GM18505 (cell line): ENCODE data around the gene HHIPL1.

Experiments used
- ATAC-seq: cut with Tn5 transposase; IDR thresholded peaks from one replicate; pipeline ENCODE4 v1.9.1; 2021; ENCODE audit not compliant: unreplicated experiment
- POLR2A ChIP-seq: IDR thresholded peaks from 4 replicates; pipeline ENCODE4 v1.6.1; 2011; ENCODE audit warnings: borderline replicate concordance; ENCODE audit not compliant: insufficient read depth, insufficient read length; ENCODE audit errors: extremely low read depth

The HHIPL1 gene

DNA sequence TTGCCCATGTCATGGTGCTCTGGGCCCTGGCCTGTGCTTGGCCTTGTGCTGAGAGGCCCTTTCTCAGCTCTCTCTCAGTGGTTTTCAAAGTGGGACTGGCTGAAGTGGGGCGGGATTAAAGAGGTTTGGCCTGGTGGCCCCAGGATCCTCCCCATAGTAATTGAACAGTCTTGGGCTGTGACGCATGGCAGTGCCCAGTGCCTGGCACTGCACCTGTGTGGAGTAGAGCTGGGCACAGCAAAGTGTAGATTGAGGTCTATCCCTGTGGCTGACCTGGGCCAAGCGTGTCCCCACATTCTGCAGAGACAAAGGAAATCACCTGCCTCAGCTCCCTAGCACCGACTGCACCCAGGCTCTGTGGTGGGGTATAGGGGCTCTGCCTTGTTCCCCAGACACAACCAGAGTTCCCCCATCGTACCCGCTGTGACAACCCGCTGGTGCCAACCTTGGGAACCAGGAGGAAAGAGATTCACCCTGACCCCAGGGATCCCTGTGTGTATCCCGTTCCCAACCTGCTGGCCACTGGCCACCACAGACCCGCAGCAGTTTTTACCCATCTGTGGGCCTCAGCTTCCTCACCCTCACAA lies 29.2 kb downstream of the HHIPL1 start:
- ATAC-seq = no peak
- TF ChIP-seq POLR2A = no peak

DNA sequence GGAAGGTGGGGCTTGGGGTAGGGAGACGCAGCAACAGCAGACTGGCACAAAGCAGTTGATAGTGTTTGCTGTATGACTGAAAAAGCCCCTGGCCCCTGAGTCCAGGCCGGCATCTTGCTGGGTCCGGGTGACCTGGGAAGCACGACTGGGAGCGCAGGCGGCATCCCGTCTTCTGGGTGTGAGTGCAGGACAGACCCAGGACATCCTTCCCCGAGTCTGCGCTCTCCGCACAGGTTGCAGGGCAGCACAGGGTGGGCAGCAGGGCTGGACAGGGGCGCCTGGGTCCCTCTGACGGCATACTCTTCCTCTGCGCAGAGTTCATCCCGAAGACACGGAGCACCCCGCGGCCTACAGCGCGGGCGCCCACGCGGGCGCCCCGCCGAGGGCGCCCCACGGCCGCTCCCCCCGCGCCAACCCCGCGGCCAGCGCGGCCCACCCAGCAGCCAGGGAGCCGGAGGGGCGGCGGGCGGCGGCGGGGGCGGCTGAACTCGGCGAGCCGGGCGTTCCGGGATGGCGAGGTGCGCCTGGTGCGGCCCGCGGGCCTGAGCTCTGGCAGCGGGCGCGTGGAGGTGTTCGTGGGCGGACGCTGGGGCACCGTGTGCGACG lies 29.9 kb downstream of the HHIPL1 start:
- TF ChIP-seq POLR2A = no peak
- ATAC-seq = no peak

DNA sequence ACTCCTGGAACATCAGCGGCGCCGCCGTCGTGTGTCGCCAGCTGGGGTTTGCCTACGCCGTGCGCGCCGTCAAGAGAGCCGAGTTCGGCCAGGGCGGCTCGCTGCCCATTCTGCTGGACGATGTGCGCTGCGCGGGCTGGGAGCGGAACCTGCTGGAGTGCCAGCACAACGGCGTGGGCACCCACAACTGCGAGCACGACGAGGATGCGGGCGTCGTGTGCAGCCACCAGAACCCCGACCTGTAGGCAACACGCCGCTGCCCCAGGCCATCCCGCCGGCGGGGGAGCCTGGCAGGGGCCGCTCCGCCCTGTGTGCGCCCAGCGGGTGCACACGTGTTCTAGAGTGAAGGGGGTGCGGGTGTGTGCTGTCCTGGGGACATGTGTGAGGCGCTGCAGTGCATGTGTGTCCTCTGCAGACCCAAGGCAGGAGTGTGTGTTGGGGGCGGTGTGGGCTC lies 30.5 kb downstream of the HHIPL1 start:
- no peak for TF ChIP-seq POLR2A
- no peak for ATAC-seq

DNA sequence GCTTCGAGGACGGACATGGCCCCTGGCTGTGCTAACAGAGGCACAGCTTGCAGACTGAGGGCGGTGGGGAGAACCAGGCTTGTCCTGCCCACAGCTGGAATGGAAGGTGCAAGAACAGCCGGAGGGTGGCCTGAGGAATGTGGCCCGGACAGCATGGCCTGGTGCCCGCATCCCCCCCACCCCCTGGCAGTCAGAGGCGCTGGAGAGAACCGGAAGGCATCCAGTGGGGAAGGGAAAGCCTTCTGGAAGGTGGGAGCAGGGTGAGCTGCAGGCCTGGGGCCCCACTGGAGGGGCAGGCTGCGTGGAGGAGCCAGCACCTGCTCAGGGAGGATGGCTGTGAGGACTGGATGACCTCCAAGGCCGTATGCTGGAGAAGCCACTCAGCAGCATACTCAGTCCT lies 31.0 kb downstream of the HHIPL1 start:
- ATAC-seq = no peak
- TF ChIP-seq POLR2A = no peak

DNA sequence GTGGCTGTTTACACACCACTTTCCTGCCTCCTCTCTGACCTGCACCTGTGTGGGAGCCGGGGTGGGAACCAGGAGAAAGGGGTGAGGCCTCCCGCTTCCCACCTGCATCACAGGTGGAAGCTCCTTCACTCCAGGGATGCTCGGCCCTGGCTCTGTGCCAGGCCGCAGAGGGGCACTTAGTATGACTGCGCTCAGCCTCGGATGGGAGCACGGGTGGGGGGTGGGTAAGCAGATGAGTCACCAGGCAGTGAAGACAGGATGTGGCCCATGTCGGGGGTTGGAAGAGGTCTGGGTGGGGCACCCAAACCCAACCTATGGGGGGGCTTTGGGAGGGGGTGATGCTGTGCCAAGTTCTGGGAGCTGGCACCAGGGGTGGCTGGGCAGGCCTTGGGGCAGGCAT lies 31.7 kb downstream of the HHIPL1 start:
- TF ChIP-seq POLR2A = no peak
- ATAC-seq = no peak

DNA sequence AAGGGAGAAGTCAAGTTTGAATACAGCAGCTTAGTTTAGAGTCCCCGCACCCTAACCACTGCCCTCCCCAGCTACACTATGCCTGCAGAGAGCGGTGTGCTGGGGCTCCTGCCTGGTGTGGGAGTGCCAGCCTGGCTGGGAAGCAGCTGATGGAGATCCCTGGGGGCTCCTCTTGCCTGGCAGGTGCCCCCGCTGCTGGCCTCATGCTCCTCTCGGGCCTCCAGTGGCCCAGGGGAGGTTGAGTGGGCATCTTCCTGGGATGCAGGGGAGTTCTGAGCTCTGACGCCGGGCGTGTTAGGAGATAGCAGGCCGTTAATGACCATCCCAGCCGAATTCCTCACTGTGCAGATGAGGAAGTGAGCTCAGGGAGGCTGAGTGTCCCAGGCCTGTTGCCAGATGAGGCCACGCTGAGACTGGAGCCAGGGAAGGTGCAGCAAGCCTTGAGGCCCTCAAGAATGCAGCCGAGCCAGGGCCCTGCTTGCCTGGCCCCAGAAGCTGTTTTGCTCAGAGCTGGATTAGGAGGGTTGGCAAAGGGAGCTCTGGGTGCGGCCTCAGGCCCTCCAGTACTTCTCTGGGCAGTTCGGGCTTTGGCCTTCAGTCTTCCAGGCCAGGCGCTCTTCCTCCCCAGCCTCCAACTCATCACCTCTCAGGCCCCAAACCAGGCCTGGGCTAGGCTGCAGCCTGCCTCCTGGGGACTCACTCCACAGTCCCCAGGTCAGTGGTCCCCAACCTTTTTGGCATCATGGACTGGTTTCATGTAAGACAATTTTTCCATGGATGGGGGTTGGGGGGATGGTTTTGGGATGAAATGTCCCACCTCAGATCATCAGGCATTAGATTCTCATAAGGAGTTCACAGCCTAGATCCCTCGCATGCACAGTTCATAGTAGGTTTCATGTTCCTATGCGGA lies 32.6 kb downstream of the HHIPL1 start:
- no peak for TF ChIP-seq POLR2A
- ATAC-seq = no peak

DNA sequence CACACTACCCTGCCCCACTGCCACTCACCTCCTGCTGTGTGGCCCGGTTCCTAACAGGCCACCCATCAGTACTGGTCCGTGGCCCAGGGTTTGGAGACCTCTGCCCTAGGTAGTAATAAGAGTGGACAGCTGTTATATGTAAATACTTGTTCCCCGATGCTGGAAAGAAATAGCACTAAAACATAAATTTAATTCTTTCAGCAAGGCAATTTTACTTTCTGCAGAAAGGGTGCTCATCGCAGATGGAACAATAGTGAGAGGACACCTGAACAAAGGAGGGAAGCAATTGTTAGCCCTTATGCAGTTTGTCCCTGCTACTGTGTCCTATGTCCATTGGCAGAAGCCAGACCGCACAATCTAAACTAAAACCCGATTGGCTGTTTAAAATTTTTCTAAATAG lies 33.3 kb downstream of the HHIPL1 start:
- no peak for ATAC-seq
- TF ChIP-seq POLR2A = no peak

DNA sequence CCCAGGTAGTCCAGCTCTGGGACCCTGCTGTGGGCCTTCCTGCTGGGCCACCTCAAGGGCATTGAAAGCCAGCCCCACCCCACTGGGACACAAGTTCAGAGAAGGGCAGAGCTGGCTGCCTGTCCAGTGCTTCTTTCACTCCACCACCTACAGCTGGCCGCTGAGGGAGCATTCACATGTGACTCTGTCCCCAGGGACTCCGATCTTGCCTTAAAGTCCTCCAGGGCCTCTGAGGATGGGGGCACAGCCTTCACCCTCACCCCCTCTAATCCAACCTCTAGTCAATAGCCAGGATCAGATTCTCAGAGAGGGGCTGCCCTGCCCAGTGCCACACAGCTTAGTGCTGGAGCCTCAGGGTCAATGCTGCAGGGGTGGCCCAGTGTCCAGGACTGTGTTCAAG lies 34.2 kb downstream of the HHIPL1 start:
- ATAC-seq = no peak
- TF ChIP-seq POLR2A = no peak

DNA sequence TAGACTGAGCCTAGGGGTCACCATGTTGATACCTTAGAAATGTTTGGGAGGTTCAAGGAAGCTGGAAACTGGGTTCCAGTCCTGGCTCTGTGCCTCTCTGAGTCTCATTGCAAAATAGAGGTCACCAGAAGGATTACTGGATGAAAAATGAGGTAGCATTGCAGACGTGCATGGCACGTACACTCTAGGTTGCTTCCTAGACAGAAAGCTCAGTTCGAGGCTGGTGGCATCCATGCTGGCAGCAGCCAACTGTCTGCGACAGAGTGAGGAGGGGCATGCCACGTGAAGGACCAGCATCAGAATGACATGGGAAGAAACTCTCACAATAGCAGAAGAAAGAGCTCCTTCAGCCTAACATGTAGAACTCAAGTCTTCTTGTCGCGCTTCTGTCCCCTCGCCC lies 34.6 kb downstream of the HHIPL1 start:
- ATAC-seq = no peak
- no peak for TF ChIP-seq POLR2A

DNA sequence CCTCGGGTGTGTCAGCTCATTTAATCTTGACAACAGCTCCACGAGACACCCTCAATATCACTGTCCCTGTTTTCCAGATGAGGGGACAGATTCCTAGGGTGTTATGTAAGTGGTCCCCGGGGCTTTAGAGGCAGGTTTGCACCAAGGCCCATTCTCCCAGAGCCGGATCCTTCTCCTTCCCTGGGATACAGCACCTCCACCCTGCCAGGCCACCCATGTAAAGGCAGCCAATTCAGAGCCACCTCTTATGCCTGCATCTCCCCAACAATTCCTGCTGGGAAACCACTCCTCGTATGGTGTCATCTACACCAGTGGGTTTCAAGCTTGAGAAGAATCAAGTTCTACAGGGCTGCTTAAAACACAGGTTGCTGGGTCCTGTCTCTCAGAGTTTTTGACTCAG lies 35.1 kb downstream of the HHIPL1 start:
- no peak for TF ChIP-seq POLR2A
- no peak for ATAC-seq

DNA sequence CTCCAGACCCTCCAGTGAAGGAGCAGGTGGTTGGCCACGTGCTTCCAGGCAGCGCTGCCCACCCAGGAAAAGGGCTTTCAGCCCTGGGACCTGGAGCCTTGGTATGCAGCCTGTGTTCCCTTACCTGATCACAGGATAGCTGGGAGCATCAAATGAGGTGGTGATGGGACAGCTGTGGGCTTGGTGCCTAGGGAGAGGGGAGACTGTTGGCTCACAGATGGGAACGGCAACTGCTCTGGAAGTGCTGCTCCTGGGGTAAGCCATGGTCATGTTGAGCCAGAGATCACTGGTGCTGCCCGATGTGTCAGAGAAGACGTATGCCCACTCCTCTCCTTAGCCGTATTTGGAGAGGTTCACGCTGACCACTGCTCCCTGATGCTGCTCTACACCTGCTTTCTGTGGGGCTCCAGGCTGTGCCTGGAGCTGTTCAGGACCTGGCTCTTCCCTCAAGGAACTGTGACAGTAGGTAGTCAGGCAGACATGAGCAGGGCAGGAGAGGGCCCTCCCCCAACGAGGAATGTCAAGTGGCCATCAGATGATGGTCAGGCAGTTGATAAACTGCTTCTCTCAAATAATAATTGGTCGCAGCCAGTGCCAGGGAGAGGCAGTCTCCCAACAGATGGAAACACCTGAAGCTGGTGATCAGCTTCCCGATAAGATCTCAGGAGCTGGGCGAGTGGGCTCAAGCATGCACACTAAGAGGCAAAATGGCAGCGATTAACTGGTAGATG lies 36.3 kb downstream of the HHIPL1 start:
- no peak for ATAC-seq
- TF ChIP-seq POLR2A = no peak

DNA sequence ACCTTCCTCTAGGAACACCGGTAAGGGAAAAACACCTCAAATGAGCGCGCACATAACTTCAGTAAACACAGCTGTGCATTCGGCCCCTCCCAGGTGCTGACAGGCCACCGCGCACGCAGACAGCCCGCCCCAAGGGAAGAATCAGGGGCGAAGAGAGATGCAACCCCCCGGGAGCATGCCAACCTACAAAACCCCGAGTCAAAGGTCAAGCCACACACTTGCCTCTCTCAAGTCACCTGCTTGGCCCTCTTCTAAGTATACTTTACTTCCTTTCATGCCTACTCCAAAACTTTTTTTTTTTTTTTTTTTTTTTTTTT lies 36.9 kb downstream of the HHIPL1 start:
- no peak for TF ChIP-seq POLR2A
- ATAC-seq = no peak
